ENCODE measurements around the gene FUCA1.
A peak's percentile ranks its signal among the peaks of the same experiment; 100 is the strongest.

FUCA1 gene

GRCh38 chr1:23889074-23889473, 21.0 kb upstream of the FUCA1 start:
- Histone ChIP-seq H3K4me1 (ENCODE audit: insufficient read depth, low read length) (no peaks in the 10 kb centered on the region), H3K27me3 (ENCODE audit: insufficient read depth, low read length) (0 out of 2 replicates have a peak, but pooled peaks cover 2% of the 10 kb centered on the region), H3K4me3 (ENCODE audit: low read length) (no peak overlapping the region), H3K9me3 (ENCODE audit: insufficient read depth, low read depth, low read length) (no peaks in the 10 kb centered on the region), H3K36me3 (ENCODE audit: insufficient read depth, low read depth, low read length) (no peaks in the 10 kb centered on the region), H3K9ac (ENCODE audit: low read depth, low read length) (no peak overlapping the region), H3K27ac (ENCODE audit: low read length) (no peak overlapping the region)

GRCh38 chr1:23885222-23885621, 17.1 kb upstream of the FUCA1 start:
- Histone ChIP-seq H3K9me3 (ENCODE audit: insufficient read depth, low read depth, low read length) (no peaks in the 10 kb centered on the region), H3K4me3 (ENCODE audit: low read length) (no peak overlapping the region), H3K36me3 (ENCODE audit: insufficient read depth, low read depth, low read length) (no peaks in the 10 kb centered on the region), H3K9ac (ENCODE audit: low read depth, low read length) (no peak overlapping the region), H3K27ac (ENCODE audit: low read length) (no peak overlapping the region), H3K4me1 (ENCODE audit: insufficient read depth, low read length) (no peaks in the 10 kb centered on the region), H3K27me3 (ENCODE audit: insufficient read depth, low read length) (no peaks in the 10 kb centered on the region)

- H3K9me3 ChIP-seq (ENCODE audit: insufficient read depth, low read depth, low read length) = peaks cover 19% of the 10 kb centered on the region; the same call in 1 of the 2 replicates
- H3K27me3 ChIP-seq (ENCODE audit: insufficient read depth, low read length) = no peaks in the 10 kb centered on the region
- no peaks in the 10 kb centered on the region for H3K4me1 ChIP-seq (ENCODE audit: insufficient read depth, low read length)
- no peak overlapping the region for H3K9ac ChIP-seq (ENCODE audit: low read depth, low read length)
- no peak overlapping the region for H3K27ac ChIP-seq (ENCODE audit: low read length)
- H3K4me3 ChIP-seq (ENCODE audit: low read length) = no peak overlapping the region
- H3K36me3 ChIP-seq (ENCODE audit: insufficient read depth, low read depth, low read length) = no peaks in the 10 kb centered on the region
Observed at GRCh38 chr1:23882746-23883145, 14.7 kb upstream of the FUCA1 start.

GRCh38 chr1:23879809-23880208, 11.7 kb upstream of the FUCA1 start:
- Histone ChIP-seq H3K27ac (ENCODE audit: low read length) (no peak overlapping the region), H3K27me3 (ENCODE audit: insufficient read depth, low read length) (no peaks in the 10 kb centered on the region), H3K9ac (ENCODE audit: low read depth, low read length) (no peak overlapping the region), H3K36me3 (ENCODE audit: insufficient read depth, low read depth, low read length) (no peaks in the 10 kb centered on the region), H3K4me3 (ENCODE audit: low read length) (no peak overlapping the region), H3K4me1 (ENCODE audit: insufficient read depth, low read length) (no peaks in the 10 kb centered on the region), H3K9me3 (ENCODE audit: insufficient read depth, low read depth, low read length) (peaks cover 19% of the 10 kb centered on the region; the same call in 1 of the 2 replicates)

DNA sequence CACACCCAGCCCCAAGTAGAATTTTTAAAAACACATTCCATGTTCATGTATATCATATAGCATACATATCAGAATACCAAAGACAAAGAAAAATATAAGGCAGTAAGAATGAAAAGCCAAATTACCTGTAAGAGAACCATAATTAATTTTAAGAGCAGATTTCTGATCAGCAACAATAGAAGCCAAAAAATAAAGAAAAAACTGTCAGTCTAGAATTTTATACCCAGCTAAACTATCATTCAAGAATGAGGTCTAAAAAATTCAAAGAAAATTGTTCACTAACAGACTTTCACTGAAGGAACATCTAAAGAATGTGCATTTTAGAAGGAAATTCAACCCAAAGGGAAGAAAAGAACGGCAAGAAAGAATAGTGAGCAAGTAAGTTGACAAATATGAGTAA, 10.6 kb upstream of the FUCA1 start:
- Histone ChIP-seq H3K9me3 (ENCODE audit: insufficient read depth, low read depth, low read length) (peaks cover 19% of the 10 kb centered on the region; the same call in 1 of the 2 replicates), H3K27ac (ENCODE audit: low read length) (no peak overlapping the region), H3K36me3 (ENCODE audit: insufficient read depth, low read depth, low read length) (no peaks in the 10 kb centered on the region), H3K4me3 (ENCODE audit: low read length) (no peak overlapping the region), H3K27me3 (ENCODE audit: insufficient read depth, low read length) (no peaks in the 10 kb centered on the region), H3K4me1 (ENCODE audit: insufficient read depth, low read length) (no peaks in the 10 kb centered on the region), H3K9ac (ENCODE audit: low read depth, low read length) (no peak overlapping the region)

DNA sequence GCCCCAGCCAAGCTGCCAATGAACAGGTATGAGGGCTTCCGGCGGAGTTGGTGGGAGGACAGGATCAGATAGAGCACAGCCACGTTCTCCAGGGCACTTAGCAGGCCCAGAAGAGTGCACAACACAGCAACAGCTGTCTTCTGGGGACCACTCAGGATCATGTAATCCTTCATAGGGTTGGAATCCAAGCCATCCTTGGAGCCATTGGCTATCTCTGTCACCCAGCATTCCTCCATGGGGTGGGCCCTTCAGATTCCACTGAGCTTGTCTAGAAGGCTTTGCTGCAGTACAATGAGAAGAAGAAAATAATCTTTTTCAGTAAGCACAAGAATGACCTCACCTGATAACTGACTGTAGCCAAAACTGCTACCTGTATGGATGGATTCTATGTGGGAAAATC, 7.3 kb upstream of the FUCA1 start:
- Histone ChIP-seq H3K4me1 (ENCODE audit: insufficient read depth, low read length) (no peaks in the 10 kb centered on the region), H3K36me3 (ENCODE audit: insufficient read depth, low read depth, low read length) (no peaks in the 10 kb centered on the region), H3K27ac (ENCODE audit: low read length) (no peak overlapping the region), H3K9me3 (ENCODE audit: insufficient read depth, low read depth, low read length) (peaks cover 19% of the 10 kb centered on the region; the same call in 1 of the 2 replicates), H3K4me3 (ENCODE audit: low read length) (no peak overlapping the region), H3K27me3 (ENCODE audit: insufficient read depth, low read length) (peaks cover 1% of the 10 kb centered on the region; the same call in 1 of the 2 replicates), H3K9ac (ENCODE audit: low read depth, low read length) (no peak overlapping the region)

DNA sequence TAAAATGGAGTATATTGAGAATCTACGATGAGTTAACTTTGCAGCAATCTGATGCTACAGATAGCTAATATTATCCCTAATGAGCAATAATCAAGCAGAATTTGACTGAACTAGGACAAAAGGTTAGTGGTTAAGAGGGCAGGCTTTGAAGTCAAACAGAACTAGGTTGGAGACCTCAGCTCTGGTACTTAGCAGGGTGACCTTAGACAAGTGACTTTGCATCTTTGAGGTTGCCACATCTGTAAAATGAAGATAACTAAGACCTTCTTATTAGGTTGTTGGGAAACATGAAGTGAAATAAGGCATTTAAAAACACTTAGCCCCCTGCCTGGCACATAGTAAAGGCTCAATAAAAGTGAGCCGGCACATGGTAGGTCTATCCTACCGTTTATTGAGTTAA, 4.3 kb upstream of the FUCA1 start:
- no peaks in the 10 kb centered on the region for H3K9me3 ChIP-seq (ENCODE audit: insufficient read depth, low read depth, low read length)

GRCh38 chr1:23869051-23869450, 961 bp upstream of the FUCA1 start:
- Histone ChIP-seq H3K4me3 (ENCODE audit: low read length) (no peak overlapping the region), H3K27ac (ENCODE audit: low read length) (no peak overlapping the region), H3K36me3 (ENCODE audit: insufficient read depth, low read depth, low read length) (no peaks in the 10 kb centered on the region), H3K4me1 (ENCODE audit: insufficient read depth, low read length) (no peaks in the 10 kb centered on the region), H3K27me3 (ENCODE audit: insufficient read depth, low read length) (peaks cover 48% of the 10 kb centered on the region), H3K9me3 (ENCODE audit: insufficient read depth, low read depth, low read length) (no peaks in the 10 kb centered on the region), H3K9ac (ENCODE audit: low read depth, low read length) (no peak overlapping the region)

More for the DNA sequence above, 4.3 kb upstream of the FUCA1 start:
- Histone ChIP-seq H3K36me3 (ENCODE audit: insufficient read depth, low read depth, low read length) (no peaks in the 10 kb centered on the region), H3K4me1 (ENCODE audit: insufficient read depth, low read length) (no peaks in the 10 kb centered on the region), H3K9ac (ENCODE audit: low read depth, low read length) (no peak overlapping the region), H3K27me3 (ENCODE audit: insufficient read depth, low read length) (peaks cover 25% of the 10 kb centered on the region), H3K4me3 (ENCODE audit: low read length) (no peak overlapping the region), H3K27ac (ENCODE audit: low read length) (no peak overlapping the region)

DNA sequence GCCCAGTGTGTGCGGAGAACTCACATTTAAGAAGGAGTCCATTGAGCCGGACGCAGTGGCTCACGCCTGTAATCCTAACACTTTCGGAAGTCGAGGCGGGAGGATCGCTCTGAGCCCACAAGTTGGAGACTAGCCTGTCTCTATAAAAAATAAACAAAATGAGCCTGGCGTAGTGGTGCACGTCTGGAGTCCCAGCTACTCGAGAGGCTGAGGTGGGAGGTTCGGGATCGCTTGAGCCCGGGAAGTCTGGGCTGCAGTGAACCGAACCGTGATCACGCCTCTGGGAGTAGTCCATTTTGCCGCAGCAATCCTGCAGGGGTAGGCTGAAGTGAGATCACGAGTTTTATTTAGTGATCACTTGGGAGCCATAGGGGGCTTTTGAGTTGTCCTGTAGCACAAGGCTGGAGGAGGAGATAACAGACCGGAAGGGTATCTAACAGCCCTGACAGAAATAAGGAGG, 497 bp upstream of the FUCA1 start:
- Histone ChIP-seq H3K4me3 (ENCODE audit: low read length) (peak overlapping the region; percentile 85; the same call in 1 of the 2 replicates), H3K36me3 (ENCODE audit: insufficient read depth, low read depth, low read length) (no peaks in the 10 kb centered on the region), H3K9ac (ENCODE audit: low read depth, low read length) (no peak overlapping the region), H3K9me3 (ENCODE audit: insufficient read depth, low read depth, low read length) (no peaks in the 10 kb centered on the region), H3K4me1 (ENCODE audit: insufficient read depth, low read length) (no peaks in the 10 kb centered on the region), H3K27ac (ENCODE audit: low read length) (no peak overlapping the region), H3K27me3 (ENCODE audit: insufficient read depth, low read length) (peaks cover 48% of the 10 kb centered on the region)

DNA sequence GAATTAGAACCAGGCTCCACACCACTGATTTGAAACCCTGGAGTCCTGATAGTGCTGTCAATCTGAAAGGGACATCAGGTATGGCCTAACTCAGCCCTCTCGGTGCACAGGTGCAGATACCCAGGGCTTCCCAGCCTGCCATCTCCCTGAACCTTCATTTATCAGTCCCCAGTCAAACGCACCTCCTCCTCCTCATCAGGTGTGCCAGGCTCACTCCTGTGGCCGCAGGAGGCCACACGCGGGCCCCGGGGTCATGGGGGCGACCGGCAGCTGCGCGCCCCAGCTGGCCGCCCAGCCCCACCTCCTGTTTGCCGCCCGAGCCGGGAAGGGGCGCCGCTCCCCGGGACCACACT, 572 bp downstream of the FUCA1 start:
- Histone ChIP-seq H3K9ac (ENCODE audit: low read depth, low read length) (peak overlapping the region; percentile 15; the same call in 1 of the 2 replicates), H3K4me3 (ENCODE audit: low read length) (peak overlapping the region; percentile 85), H3K27me3 (ENCODE audit: insufficient read depth, low read length) (peaks cover 48% of the 10 kb centered on the region), H3K9me3 (ENCODE audit: insufficient read depth, low read depth, low read length) (no peaks in the 10 kb centered on the region), H3K36me3 (ENCODE audit: insufficient read depth, low read depth, low read length) (no peaks in the 10 kb centered on the region), H3K4me1 (ENCODE audit: insufficient read depth, low read length) (no peaks in the 10 kb centered on the region), H3K27ac (ENCODE audit: low read length) (no peak overlapping the region)

DNA sequence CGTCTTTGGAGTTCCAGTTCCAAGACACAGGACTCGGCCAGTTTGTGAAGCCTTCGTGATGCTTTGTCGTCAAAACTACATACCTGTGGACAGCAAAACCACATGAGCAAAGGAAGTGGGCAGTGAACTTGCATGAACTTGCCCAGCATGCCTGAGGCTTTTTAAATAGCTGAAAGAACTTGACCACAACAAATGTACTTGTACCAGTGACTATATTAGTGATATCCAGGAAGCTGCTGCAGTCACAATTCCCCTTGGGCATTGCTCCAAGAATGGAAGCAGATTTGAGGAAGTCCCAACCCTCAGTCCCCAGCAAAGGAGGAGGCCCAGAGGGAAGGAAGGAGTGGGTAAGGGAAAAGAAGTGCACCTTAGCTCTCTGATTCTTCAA, 2.6 kb downstream of the FUCA1 start:
- Histone ChIP-seq H3K9me3 (ENCODE audit: insufficient read depth, low read depth, low read length) (no peaks in the 10 kb centered on the region), H3K36me3 (ENCODE audit: insufficient read depth, low read depth, low read length) (no peaks in the 10 kb centered on the region), H3K27ac (ENCODE audit: low read length) (no peak overlapping the region), H3K27me3 (ENCODE audit: insufficient read depth, low read length) (peaks cover 48% of the 10 kb centered on the region), H3K9ac (ENCODE audit: low read depth, low read length) (no peak overlapping the region), H3K4me3 (ENCODE audit: low read length) (no peak overlapping the region), H3K4me1 (ENCODE audit: insufficient read depth, low read length) (no peaks in the 10 kb centered on the region)

DNA sequence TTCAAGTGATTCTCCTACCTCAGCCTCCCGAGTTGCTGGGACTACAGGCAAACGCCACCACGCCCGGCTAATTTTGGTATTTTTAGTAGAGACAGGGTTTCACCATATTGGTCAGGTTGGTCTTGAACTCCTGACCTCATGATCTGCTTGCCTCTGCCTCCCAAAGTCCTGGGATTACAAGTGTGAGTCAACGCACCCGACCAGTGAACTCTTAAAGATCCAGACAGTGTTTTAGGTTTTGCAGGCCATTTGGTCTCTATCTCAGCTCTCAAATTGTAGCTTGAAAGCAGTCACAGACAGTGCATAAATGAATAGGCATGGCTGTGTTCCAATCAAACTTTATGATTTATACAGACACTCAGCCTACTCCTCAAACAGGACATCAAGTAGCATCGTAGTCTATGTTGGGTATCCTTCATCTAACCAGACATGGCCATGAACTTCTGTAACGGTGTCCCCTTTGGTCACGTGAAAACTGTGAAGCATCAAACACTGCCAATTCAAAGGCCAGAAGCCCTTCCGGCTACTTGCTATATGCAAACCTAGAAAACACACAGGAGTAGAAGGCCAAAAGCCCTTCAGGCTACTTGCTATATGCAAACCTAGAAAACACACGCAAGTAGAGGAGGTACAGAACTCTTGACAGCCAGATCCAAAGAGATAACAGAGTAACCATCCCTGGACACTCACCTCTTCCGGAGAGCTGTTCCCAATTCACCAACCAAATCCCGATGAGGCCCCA, 3.1 kb downstream of the FUCA1 start:
- H3K9me3 ChIP-seq (ENCODE audit: insufficient read depth, low read depth, low read length) = no peaks in the 10 kb centered on the region
- H3K36me3 ChIP-seq (ENCODE audit: insufficient read depth, low read depth, low read length) = no peaks in the 10 kb centered on the region
- no peak overlapping the region for H3K4me3 ChIP-seq (ENCODE audit: low read length)
- no peaks in the 10 kb centered on the region for H3K4me1 ChIP-seq (ENCODE audit: insufficient read depth, low read length)
- H3K9ac ChIP-seq (ENCODE audit: low read depth, low read length) = no peak overlapping the region
- no peak overlapping the region for H3K27ac ChIP-seq (ENCODE audit: low read length)
- peaks cover 45% of the 10 kb centered on the region for H3K27me3 ChIP-seq (ENCODE audit: insufficient read depth, low read length)

All from iPS-20b (cell line).